Right lobe of liver (tissue), 4 donors: ENCODE measurements around the gene POMC.

Experiments
- CTCF ChIP-seq, 4 donors: fragments of 200-600 bp in 3 of 4; fragments of 450-650 bp in 1 of 4; IDR thresholded peaks; one replicate each; pipeline versions ENCODE4 v1.5.1 to v1.8.0; 2016 to 2022; ENCODE audit warnings: antibody characterized with exemption in 4 of 4, mild to moderate bottlenecking in 2 of 4
- POLR2A ChIP-seq: fragments of 450-650 bp; IDR thresholded peaks from one replicate; pipeline ENCODE4 v1.6.1; 2017; ENCODE audit warnings: antibody characterized with exemption, mild to moderate bottlenecking
- donor health status: DM: no; HTN: no; CAD: no.
- donor health status: DM: no; HTN: no; CAD: no.
- donor health status: DM: no; HTN: yes; CAD: no.

GRCh38 chr2:25177211-25177611 lies 8.8 kb upstream of the POMC start:
- TF ChIP-seq CTCF (IDR thresholded peaks at IDR 0.05) (no peak), POLR2A (no peak)
